GM12878 (cell line): ENCODE data around the gene MPP2. TPM values are rescaled to one million over a fixed set of nuclear protein-coding genes. Genes with fewer than 3 reads are reported as not detected.

Experiments
- ATAC-seq: fragments of 200-7000 bp; cut with Tn5 transposase; 3 replicates; pipeline ENCODE4 v1.9.1; 2020; ENCODE audit warnings: mild to moderate bottlenecking, moderate library complexity
- BruUV-seq: library from RNA; stranded (reverse); fragments of 400-500 nt; replicated peaks from 2 replicates; lab custom pipeline; 2021; lab: Mats Ljungman, UMichigan
- CTCF ChIA-PET: fragments of 300-600 bp; sonication (Branson Sonifier 250); formaldehyde crosslinking; extraction: SDS; loops from one replicate; lab custom pipeline; 2021; ENCODE audit warnings: inconsistent platforms; lab: Yijun Ruan, JAX
- POLR2A ChIA-PET: fragments of 350-600 bp; formaldehyde crosslinking; extraction: SDS; loops from one replicate; lab custom pipeline; 2021; ENCODE audit warnings: inconsistent platforms; lab: Charles Lee
- RAD21 ChIA-PET: fragments of 300-600 bp; sonication (Branson Sonifier 250); formaldehyde crosslinking; loops from one replicate; lab custom pipeline; 2023; ENCODE audit warnings: antibody characterized with exemption; ENCODE audit not compliant: unreplicated experiment; lab: Charles Lee
- SMC1A ChIA-PET: fragments of 300-600 bp; sonication (Branson Sonifier 250); formaldehyde crosslinking; loops from one replicate; lab custom pipeline; 2023; ENCODE audit not compliant: unreplicated experiment, uncharacterized antibody; lab: Charles Lee
- DNase-seq: peaks from one replicate; pipeline ENCODE4 v3.0.0-alpha.2; 2011; ENCODE audit warnings: low read depth, low spot score
- FAIRE-seq: peaks from 3 replicates; lab custom pipeline; 2011; peaks lifted over from hg19 to GRCh38; lab: Jason Lieb, UNC
- H2AFZ ChIP-seq: 2 replicates; pipeline ENCODE4 v1.6.0; 2011; ENCODE audit warnings: low read depth, low read length, control low read depth; ENCODE audit not compliant: control insufficient read depth
- H3K27ac ChIP-seq: 2 replicates; pipeline ENCODE4 v1.5.1; 2011; ENCODE audit warnings: control low read depth; ENCODE audit not compliant: control insufficient read depth, insufficient read depth
- H3K27me3 ChIP-seq, 2 experiments: replicated peaks in 1 of 2; 2 replicates each; pipeline versions ENCODE4 v1.6.0 to v1.6.1; 2011; ENCODE audit warnings: low read length in 1 of 2; ENCODE audit not compliant: control insufficient read depth in 2 of 2, insufficient read depth in 2 of 2
- H3K36me3 ChIP-seq, 2 experiments: 2 replicates each; pipeline ENCODE4 v1.5.1; 2011; ENCODE audit warnings: low read length in 1 of 2; ENCODE audit not compliant: control insufficient read depth in 2 of 2, insufficient read depth in 2 of 2
- H3K4me1 ChIP-seq: 2 replicates; pipeline ENCODE4 v1.6.1; 2011; ENCODE audit warnings: mild to moderate bottlenecking, low read length, moderate library complexity, mixed read lengths; ENCODE audit not compliant: control insufficient read depth, insufficient read depth
- H3K4me2 ChIP-seq: 2 replicates; pipeline ENCODE4 v1.6.0; 2011; ENCODE audit warnings: control low read depth; ENCODE audit not compliant: control insufficient read depth, insufficient read depth
- H3K4me3 ChIP-seq: fragments of 200-600 bp; sonication (generic); 2 replicates; pipeline ENCODE4 v1.5.1; 2016
- H3K79me2 ChIP-seq: 2 replicates; pipeline ENCODE4 v1.6.0; 2011; ENCODE audit warnings: low read length; ENCODE audit not compliant: control insufficient read depth, insufficient read depth
- H3K9ac ChIP-seq: 2 replicates; pipeline ENCODE4 v1.8.0; 2011; ENCODE audit warnings: low read length, control low read depth, mixed read lengths; ENCODE audit not compliant: control insufficient read depth, insufficient read depth
- H3K9me3 ChIP-seq: replicated peaks from 3 replicates; pipeline ENCODE4 v1.5.1; 2011; ENCODE audit warnings: mild to moderate bottlenecking, low read length; ENCODE audit not compliant: control insufficient read depth, insufficient read depth
- H4K20me1 ChIP-seq: 2 replicates; pipeline ENCODE4 v1.6.0; 2011; ENCODE audit not compliant: control insufficient read depth, insufficient read depth
- ASH2L ChIP-seq: fragments of 300-600, 200-600 bp; sonication (generic); IDR thresholded peaks from 2 replicates; pipeline ENCODE4 v1.6.1; 2017; ENCODE audit warnings: low read depth, mild to moderate bottlenecking, borderline replicate concordance
- BRCA1 ChIP-seq: IDR thresholded peaks from 2 replicates; pipeline ENCODE4 v1.6.1; 2011; ENCODE audit warnings: low read depth, low read length, improper control_type of control experiment
- EGR1 ChIP-seq, 2 experiments: IDR thresholded peaks; 1 replicate in 1 of 2; 2 replicates in 1 of 2; pipeline ENCODE4 v1.6.1; 2011 to 2012; ENCODE audit warnings: low read depth in 2 of 2, low read length in 2 of 2, borderline replicate concordance in 1 of 2, mild to moderate bottlenecking in 1 of 2, moderate library complexity in 1 of 2
- FOS ChIP-seq: IDR thresholded peaks from 3 replicates; pipeline ENCODE4 v1.6.1; 2011; ENCODE audit warnings: borderline replicate concordance; ENCODE audit not compliant: insufficient read length; ENCODE audit errors: extremely low read depth
- HDAC2 ChIP-seq: fragments of 200-600 bp; sonication (generic); IDR thresholded peaks from 2 replicates; pipeline ENCODE4 v1.6.1; 2017
- IKZF1 ChIP-seq: fragments of 450-650 bp; conservative IDR thresholded peaks from 2 replicates; pipeline ENCODE4 v1.6.1; 2017; ENCODE audit warnings: antibody characterized with exemption, mild to moderate bottlenecking
- IKZF2 ChIP-seq, 2 experiments: fragments of 450-650 bp; IDR thresholded peaks; 2 replicates each; pipeline ENCODE4 v1.6.1; 2017; ENCODE audit warnings: mild to moderate bottlenecking in 2 of 2, moderate library complexity in 2 of 2
- PAX5 ChIP-seq: IDR thresholded peaks from 2 replicates; pipeline ENCODE4 v1.6.1; 2011; ENCODE audit warnings: low read depth, low read length, borderline replicate concordance
- POLR2AphosphoS5 ChIP-seq: IDR thresholded peaks from 2 replicates; pipeline ENCODE4 v1.6.1; 2011; ENCODE audit warnings: mild to moderate bottlenecking, low read length, inconsistent platforms
- RBBP5 ChIP-seq: fragments of 200-600 bp; sonication (generic); conservative IDR thresholded peaks from 2 replicates; pipeline ENCODE4 v1.6.1; 2016
- SMC3 ChIP-seq: IDR thresholded peaks from 2 replicates; pipeline ENCODE4 v1.6.1; 2011; ENCODE audit warnings: low read length, improper control_type of control experiment, borderline replicate concordance
- ZNF207 ChIP-seq: fragments of 450-650 bp; IDR thresholded peaks from 2 replicates; pipeline ENCODE4 v1.6.1; 2014; ENCODE audit warnings: antibody characterized with exemption, mild to moderate bottlenecking, borderline replicate concordance
- WGBS: methylation state at CpG from one replicate; pipeline ENCODE4 v1.1.6; 2016; ENCODE audit warnings: low lambda C conversion rate; ENCODE audit not compliant: insufficient replicate concordance, insufficient coverage; ENCODE audit errors: missing lambda C conversion rate; 5-methylcytosine and 5-hydroxymethylcytosine counted together
- in situ Hi-C: fragments of 300-500 bp; cut with MboI; formaldehyde crosslinking; loops from 9 replicates; pipeline ENCODE4 v1.14.3; 2018; ENCODE audit warnings: mixed read lengths
- intact Hi-C: fragments of 100-400 bp; cut with micrococcal nuclease; formaldehyde crosslinking; loops from one replicate; pipeline ENCODE4 v1.14.2; 2022; ENCODE audit not compliant: unreplicated experiment
- polyA plus RNA-seq, 11 experiments: library from polyadenylated mRNA; depleted of rRNA in 4 of 11; unstranded in 6 of 11; stranded (reverse) in 5 of 11; fragments of >200 nt; fragmentation: Nextera tagmentation in 4 of 11; fragmentation: Illumina TruSeq in 1 of 11; extraction: Ambion mirVana in 4 of 11; extraction: Trizol in 1 of 11; gene quantifications; 1 replicate in 1 of 11; 2 replicates in 10 of 11; pipeline versions ENCODE4 v1.2.1 to v1.2.3, GENCODE V29; 2011 to 2016; ENCODE audit warnings: inconsistent platforms in 2 of 11, missing spikeins in 2 of 11, low read depth in 1 of 11
- total RNA-seq, 4 experiments: library from RNA; depleted of rRNA in 3 of 4; stranded (reverse); fragments of >200 nt in 3 of 4; fragmentation: Illumina TruSeq in 1 of 4; extraction: Trizol in 1 of 4; gene quantifications; 2 replicates each; pipeline versions ENCODE4 v1.2.1 to v1.2.3, GENCODE V29; 2013 to 2021

MPP2 gene
- total and polyA plus RNA-seq, 10 of the 15 experiments (the other 5 are each of a cell fraction or from before 2014, with no cell fraction given): 0.02 to 0.23 (median 0.15) TPM; not detected in 2

- no peak for FAIRE-seq
- H3K4me3 ChIP-seq: no peak overlapping the region
- ChIA-PET POLR2A (no interaction called here), CTCF (interaction anchor here (0.7 to 3.4 kb wide), 3 partner anchors 31 to 35 kb away, joined by 3 to 21 read pairs (median 3); partner anchors contain the start of gene PPY), SMC1A (no interaction called here), RAD21 (no interaction called here)
- H3K27ac ChIP-seq: no peak overlapping the region
- H3K79me2 ChIP-seq: no peaks in the 10 kb centered on the region
- H3K36me3 ChIP-seq: no peaks in the 10 kb centered on the region
- no peak for DNase-seq
- no peak for ATAC-seq
- H3K27me3 ChIP-seq: peaks cover 0 to 6% of the 10 kb centered on the region in 2 experiments; a peak in 3 of 4 replicates
- 3% methylated on average over 4 of the region's 4 CpGs for WGBS
- in situ Hi-C loops: no loop called here
- H3K4me1 ChIP-seq: peaks cover 8% of the 10 kb centered on the region
- no peak overlapping the region for H2AFZ ChIP-seq
- no peaks in the 10 kb centered on the region; the same call in 2 of the 3 replicates for H3K9me3 ChIP-seq
- TF ChIP-seq EGR1 (IDR thresholded peaks at IDR 0.05; ENCODE audit: borderline replicate concordance in 1 of 2, low read depth in 2 of 2, low read length in 2 of 2) (no peak), POLR2AphosphoS5 (no peak), ZNF207 (no peak), BRCA1 (no peak), ASH2L (no peak), IKZF1 (no peak)
- H4K20me1 ChIP-seq: no peaks in the 10 kb centered on the region
- intact Hi-C loops: no loop called here
- BruUV-seq: no TSS peak
- no peak overlapping the region for H3K4me2 ChIP-seq
- no peak overlapping the region for H3K9ac ChIP-seq
Observed at GRCh38 chr17:43912635-43913304, 5.4 kb upstream of the MPP2 start.

DNA sequence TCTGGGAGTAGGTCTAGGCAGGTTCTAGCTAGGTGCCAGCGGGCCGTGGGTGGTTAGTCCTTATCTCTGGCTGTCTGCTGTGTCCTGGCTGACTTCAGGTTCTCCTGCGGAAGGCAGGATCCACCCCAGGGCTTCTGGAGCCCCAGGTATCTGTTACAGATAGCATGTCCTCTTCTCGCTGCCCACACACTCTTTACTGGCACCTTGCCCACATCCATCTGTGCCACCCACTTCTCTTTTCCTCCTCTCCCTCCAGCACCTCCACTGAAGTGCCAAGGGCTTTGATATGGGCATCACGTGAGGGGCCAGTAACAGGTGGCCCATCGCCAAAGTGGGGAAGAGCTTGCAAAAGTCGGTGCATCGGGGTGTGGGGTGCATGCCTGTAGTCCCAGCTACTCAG, 4.6 kb upstream of the MPP2 start:
- SMC1A ChIA-PET: no interaction called here

More for the DNA sequence above, 4.6 kb upstream of the MPP2 start:
- in situ Hi-C loops: no loop called here
- no peak for TF ChIP-seq PAX5
- no peak for TF ChIP-seq HDAC2
- no peak for TF ChIP-seq FOS
- no peak for TF ChIP-seq SMC3
- TF ChIP-seq IKZF2 (IDR thresholded peaks at IDR 0.05): no peak
- TF ChIP-seq RBBP5: no peak
- peaks cover 3 to 13% of the 10 kb centered on the region in 2 experiments for H3K27me3 ChIP-seq
- H3K4me1 ChIP-seq: peaks cover 2% of the 10 kb centered on the region
- 40% methylated on average over 8 of the region's 8 CpGs for WGBS
- intact Hi-C loops: no loop called here
- CTCF ChIA-PET: interaction anchor here (0.7 to 3.4 kb wide), 4 partner anchors 32 to 120 kb away, joined by 3 to 21 read pairs (median 3); partner anchors contain the start of gene PPY
- H3K36me3 ChIP-seq: no peaks in the 10 kb centered on the region
- no peaks in the 10 kb centered on the region for H4K20me1 ChIP-seq
- no peak overlapping the region for H3K4me3 ChIP-seq
- BruUV-seq: no TSS peak
- no peaks in the 10 kb centered on the region for H3K79me2 ChIP-seq
- POLR2A ChIA-PET: no interaction called here
- DNase-seq (no peak), FAIRE-seq (no peak), ATAC-seq (no peak)
- no peak overlapping the region for H3K27ac ChIP-seq
- H3K9me3 ChIP-seq: no peaks in the 10 kb centered on the region; the same call in 2 of the 3 replicates
- no peak overlapping the region for H3K4me2 ChIP-seq
- H3K9ac ChIP-seq: no peak overlapping the region
- no peak overlapping the region for H2AFZ ChIP-seq
- RAD21 ChIA-PET: no interaction called here
